Measurements from ENCODE around the gene CEACAM18. TPM values are rescaled to one million over a fixed set of nuclear protein-coding genes. Genes with fewer than 3 reads are reported as not detected.
"Not testable (repeated sequence)": the region's sequence is repeated elsewhere in the genome, so short reads cannot be mapped to it uniquely, and the experiment has no call there.

Gene CEACAM18
- total RNA-seq, 1 donor from 2014 or later, result not detected

- ATAC-seq, result no peak
- intact Hi-C loops (cut with micrococcal nuclease), result no loop called here
- no peak for DNase-seq
Measured at GRCh38 chr19:51480590-51480989, 2.3 kb downstream of the CEACAM18 start.

GRCh38 chr19:51485960-51486660 lies 7.8 kb downstream of the CEACAM18 start:
- intact Hi-C loops (cut with micrococcal nuclease), result no loop called here
- DNase-seq, result no peak

GRCh38 chr19:51488491-51488890 lies 10.2 kb downstream of the CEACAM18 start:
- intact Hi-C loops (cut with micrococcal nuclease), result no loop called here
- no peak for ATAC-seq
- no peak for DNase-seq

More at GRCh38 chr19:51485960-51486660, 7.8 kb downstream of the CEACAM18 start:
- no peak for ATAC-seq

GRCh38 chr19:51489113-51489512 lies 10.8 kb downstream of the CEACAM18 start:
- no peak for DNase-seq
- intact Hi-C loops (cut with micrococcal nuclease), result no loop called here
- no peak for ATAC-seq

- ATAC-seq (no peak), DNase-seq (no peak)
- intact Hi-C loops (cut with micrococcal nuclease), result no loop called here
Measured at GRCh38 chr19:51490676-51491075, 12.3 kb downstream of the CEACAM18 start.

- intact Hi-C loops (cut with micrococcal nuclease), result no loop called here
- DNase-seq (no peak), ATAC-seq (no peak)
Measured at GRCh38 chr19:51491586-51491985, 13.2 kb downstream of the CEACAM18 start.

GRCh38 chr19:51493776-51494175 lies 15.4 kb downstream of the CEACAM18 start:
- DNase-seq (no peak), ATAC-seq (no peak)
- intact Hi-C loops (cut with micrococcal nuclease), result no loop called here

GRCh38 chr19:51497666-51498065 lies 19.3 kb downstream of the CEACAM18 start:
- intact Hi-C loops (cut with micrococcal nuclease), result no loop called here
- ATAC-seq, result no peak
- DNase-seq, result no peak

- intact Hi-C loops (cut with micrococcal nuclease); DNase-seq; ATAC-seq: not testable (repeated sequence)
Measured at GRCh38 chr19:51500931-51501330, 22.6 kb downstream of the CEACAM18 start.

GRCh38 chr19:51501594-51502263 lies 23.4 kb downstream of the CEACAM18 start, which contains the start of gene SIGLEC12:
TSS of gene SIGLEC12 (minus strand) at chr19:51501800. CDS start at chr19:51501733, 67 bp downstream.
- intact Hi-C loops (cut with micrococcal nuclease), result no loop called here
- ATAC-seq (peak; percentile 60), DNase-seq (peak; percentile 45)

- ATAC-seq (no peak), DNase-seq (no peak)
- intact Hi-C loops (cut with micrococcal nuclease), result no loop called here
Measured at GRCh38 chr19:51503286-51503817, 25.0 kb downstream of the CEACAM18 start.

- intact Hi-C loops (cut with micrococcal nuclease), result no loop called here
- DNase-seq (no peak), ATAC-seq (no peak)
Measured at GRCh38 chr19:51503896-51504295, 25.6 kb downstream of the CEACAM18 start.

- intact Hi-C loops (cut with micrococcal nuclease), result no loop called here
- DNase-seq, result no peak
- no peak for ATAC-seq
Measured at GRCh38 chr19:51505904-51506303, 27.6 kb downstream of the CEACAM18 start.

- ATAC-seq (peak; percentile 21), DNase-seq (no peak)
- intact Hi-C loops (cut with micrococcal nuclease), result no loop called here
Measured at GRCh38 chr19:51507192-51507591, 28.9 kb downstream of the CEACAM18 start.

GRCh38 chr19:51507640-51508058 lies 29.3 kb downstream of the CEACAM18 start:
- intact Hi-C loops (cut with micrococcal nuclease), result no loop called here
- no peak for ATAC-seq
- no peak for DNase-seq

GRCh38 chr19:51508059-51508733 lies 29.9 kb downstream of the CEACAM18 start:
- ATAC-seq (no peak), DNase-seq (no peak)
- intact Hi-C loops (cut with micrococcal nuclease), result no loop called here

- no peak for ATAC-seq
- DNase-seq, result no peak
- intact Hi-C loops (cut with micrococcal nuclease), result no loop called here
Measured at GRCh38 chr19:51509823-51510660, 31.7 kb downstream of the CEACAM18 start.

GRCh38 chr19:51511353-51511752 lies 33.0 kb downstream of the CEACAM18 start:
- intact Hi-C loops (cut with micrococcal nuclease), result no loop called here

GRCh38 chr19:51513968-51514367 lies 35.6 kb downstream of the CEACAM18 start:
- intact Hi-C loops (cut with micrococcal nuclease), result no loop called here
- no peak for ATAC-seq
- no peak for DNase-seq

More at GRCh38 chr19:51511353-51511752, 33.0 kb downstream of the CEACAM18 start:
- ATAC-seq (no peak), DNase-seq (no peak)
